Loucy (cell line): Measurements from ENCODE around the gene REXO2.

Experiments
- CTCF ChIP-seq: fragments of 200-600 bp; sonication (generic); conservative IDR thresholded peaks from 2 replicates; pipeline ENCODE4 v1.5.1; 2014; ENCODE audit warnings: mild to moderate bottlenecking, antibody characterized with exemption, low read length
- EZH2phosphoT487 ChIP-seq: fragments of 200-600 bp; IDR thresholded peaks from 2 replicates; pipeline ENCODE4 v1.6.1; 2018; ENCODE audit warnings: antibody characterized with exemption, mild to moderate bottlenecking, moderate library complexity, borderline replicate concordance

GRCh38 chr11:114399490-114400215 is 39.6 kb upstream of the REXO2 start:
- TF ChIP-seq EZH2phosphoT487 (no peak), CTCF (no peak)
